NCI-H82 (cell line): ENCODE results near the gene TMTC2.

Source experiments
- DNase-seq: peaks from one replicate; lab custom pipeline; 2025; lab: John Stamatoyannopoulos, UW

TMTC2 gene

DNA sequence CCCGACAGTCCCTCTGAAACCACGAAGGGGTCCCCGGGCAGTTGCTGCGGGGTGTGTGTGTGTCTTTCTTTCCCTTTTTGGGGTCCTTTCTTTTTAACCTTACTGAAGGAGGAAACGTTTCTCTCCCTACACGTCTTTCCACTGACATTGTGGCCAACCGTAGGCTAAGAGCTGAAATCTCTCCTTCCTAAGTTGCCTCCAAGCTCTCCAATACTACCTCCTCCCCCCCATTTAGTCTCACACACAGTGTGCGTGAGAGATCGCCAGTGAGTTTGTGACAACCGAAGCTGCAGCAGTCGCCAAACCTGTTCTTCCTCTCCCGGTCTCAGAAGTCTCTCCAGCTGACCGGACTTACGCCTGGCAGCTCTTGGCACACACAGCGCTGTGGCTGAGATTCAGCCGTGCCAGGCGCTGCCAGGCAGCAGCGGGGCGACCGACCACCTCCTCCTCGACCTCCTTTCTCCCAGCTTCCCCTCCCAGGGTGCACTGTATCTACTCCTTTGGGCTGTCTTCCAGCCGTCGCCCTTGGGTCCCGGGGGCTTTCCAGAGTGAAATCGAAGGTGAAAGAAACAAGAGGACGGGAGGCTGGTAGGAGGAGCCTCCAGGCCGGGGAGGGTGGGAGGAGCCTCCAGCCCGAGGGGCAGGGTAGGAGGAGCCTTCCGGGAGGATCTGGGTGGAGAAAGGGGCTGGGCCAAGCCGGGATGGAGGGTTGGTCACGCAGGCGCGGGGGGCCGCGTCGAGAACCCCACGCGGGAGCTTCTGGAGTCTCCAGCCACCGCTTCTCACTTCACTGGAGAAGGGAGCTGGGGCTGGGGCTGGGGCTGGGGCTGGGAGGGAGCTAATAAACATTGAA is at the start of gene TMTC2:
Gene TMTC2, plus strand, starts transcription at position 739 of the 853 bp plus-strand sequence.
- peak; percentile 94 for DNase-seq

DNA sequence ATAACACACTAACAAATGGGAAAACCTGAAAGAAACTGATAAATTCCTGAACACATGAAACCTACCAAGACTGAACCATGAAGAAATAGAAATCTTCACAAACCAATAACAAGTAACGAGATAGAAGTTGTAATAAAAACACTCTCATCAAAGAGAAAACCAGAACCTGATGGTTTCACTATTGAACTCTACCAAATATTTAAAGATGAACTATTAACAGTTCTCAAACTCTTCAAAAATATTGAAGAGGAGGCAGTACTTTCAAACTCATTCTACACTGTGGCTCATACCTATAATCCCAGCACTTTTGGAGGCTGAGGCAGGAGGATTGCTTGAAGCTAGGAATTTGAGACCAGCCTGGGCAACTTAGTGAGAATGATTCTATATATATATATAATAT is 48.4 kb upstream of the TMTC2 start:
- no peak for DNase-seq

DNA sequence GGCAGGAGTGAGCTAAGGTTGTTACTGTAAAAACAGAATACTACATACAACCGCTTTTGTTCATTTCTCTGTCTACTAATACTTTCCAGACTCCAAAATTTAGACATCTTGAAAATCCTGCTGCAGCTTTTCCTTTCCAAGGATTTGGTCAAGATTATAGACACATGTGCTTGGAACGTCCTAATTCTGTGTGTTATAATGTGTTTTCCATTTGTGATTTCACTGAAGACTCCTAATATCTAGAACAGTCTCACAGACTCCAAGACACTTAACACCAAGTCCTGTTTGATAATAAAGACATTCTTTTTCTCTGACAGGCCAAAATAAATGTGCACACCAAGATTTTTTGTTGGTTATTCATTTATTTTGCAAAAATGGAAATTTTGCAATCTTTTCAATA is 41.8 kb upstream of the TMTC2 start:
- DNase-seq, result no peak

DNA sequence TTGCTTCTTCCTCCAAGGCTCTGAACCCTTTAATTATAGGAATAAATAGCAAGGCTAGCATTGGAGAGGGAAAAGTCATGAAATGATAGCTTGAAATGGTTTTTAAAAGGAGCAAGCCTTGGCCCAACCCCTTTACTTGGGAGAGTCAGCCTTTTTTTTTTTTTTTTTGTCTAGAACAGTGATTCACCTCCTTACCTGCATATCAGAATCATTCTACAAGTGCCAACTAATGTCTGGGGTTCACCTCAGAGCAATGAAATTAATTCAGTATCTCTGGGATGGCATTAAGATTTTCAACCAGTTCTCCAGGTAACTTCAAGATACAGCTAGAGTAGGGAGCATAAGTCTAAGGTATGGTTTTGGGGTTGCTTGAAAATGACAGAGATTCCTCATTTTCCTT is 41.3 kb upstream of the TMTC2 start:
- DNase-seq, result no peak

DNA sequence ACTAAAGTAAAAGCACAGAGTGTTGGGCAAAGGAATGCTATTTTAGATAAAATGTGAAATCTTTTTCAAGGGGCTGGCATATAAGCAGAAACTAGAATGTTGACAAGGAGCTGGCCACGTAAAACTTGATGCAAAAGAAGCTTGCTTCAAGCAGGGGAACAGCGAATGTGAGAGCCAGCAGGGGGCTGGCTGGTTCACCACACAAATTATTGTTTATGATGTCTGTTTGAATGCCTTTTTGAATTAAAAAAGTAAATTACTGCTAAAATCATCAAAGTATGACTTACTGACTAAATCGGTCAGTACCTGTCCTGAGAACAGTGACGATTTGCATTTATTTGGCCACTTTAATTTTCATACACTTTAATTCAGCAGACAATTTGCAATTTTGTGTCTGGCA is 38.9 kb upstream of the TMTC2 start:
- no peak for DNase-seq

DNA sequence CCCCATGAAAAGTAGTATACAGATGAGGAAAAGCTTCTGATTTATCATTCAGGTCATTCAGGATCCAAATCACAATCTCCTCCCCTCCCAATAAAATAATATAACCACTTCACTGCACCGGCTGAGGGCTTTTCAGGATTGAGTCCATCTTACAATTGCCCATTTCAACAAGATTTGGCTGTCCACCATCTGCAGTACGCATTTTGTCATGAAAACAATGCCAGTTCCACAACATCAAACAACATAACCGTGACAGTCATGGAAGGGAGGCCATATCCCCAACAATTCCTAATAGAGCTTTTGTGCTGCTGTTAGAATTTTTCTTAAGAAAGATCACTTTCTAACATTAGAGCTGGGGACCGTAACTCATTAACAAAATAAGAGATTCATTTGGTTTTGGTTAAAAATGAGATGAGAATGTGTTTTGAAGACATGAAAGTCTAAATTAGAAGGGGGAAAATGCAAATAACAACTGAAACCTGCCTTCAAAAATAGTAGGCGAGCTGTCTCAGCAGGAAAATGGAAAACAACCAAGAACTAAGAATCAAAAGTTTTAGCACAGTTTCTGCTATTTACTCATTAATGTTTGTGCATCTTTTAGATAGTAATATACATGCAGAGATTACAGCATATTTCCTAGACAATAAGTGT is 38.3 kb upstream of the TMTC2 start:
- DNase-seq, result no peak

DNA sequence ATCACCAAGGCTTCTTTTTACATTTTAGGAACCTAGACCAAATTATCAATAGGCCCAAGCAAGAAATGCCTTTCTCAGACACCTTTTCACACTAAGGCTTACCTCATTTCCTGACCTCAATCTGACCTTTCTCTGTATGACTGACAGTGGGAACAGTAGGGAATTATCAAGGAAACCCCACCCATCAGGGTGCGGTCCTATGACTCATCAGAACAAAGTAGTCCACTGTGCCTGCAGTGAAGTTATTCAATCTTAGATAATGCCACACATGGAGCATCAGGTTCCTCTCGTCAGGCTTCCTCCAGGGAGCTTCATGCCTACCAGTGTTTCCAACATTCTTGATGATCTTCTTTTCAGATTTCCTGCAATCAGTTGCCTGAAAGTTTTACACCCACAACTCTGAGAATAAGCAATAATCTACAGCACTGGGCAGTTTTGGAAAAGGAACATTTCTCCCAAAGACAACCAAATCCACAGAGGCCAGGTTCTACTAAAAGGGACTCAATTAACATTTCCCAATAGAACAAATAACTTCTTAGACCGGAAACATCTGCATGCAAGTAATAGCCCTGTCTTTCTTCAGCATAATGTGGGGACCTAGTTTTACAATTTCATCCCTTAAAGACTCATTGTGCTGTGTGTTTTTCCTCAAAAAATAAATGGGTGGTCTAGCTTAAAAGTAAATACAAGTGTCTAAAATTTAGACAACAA is 35.9 kb upstream of the TMTC2 start:
- peak; percentile 30 for DNase-seq

DNA sequence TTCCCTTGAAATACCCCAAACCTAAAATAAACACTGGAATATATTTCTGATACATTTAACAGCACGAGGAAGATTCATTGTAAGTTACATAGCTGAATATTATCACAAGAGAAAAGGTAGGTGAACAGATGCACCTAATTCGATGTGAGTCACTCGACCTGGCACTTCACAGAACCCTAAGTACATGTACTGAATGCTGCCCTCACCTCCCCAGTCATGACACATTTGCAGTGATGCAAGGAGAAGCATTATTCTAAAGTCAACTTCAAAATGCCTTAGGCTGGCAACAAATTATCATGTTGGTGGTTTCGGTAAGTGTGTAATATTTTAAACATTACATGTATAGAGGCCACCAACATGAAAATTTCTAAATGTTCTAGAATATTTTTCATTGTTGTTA is 35.2 kb upstream of the TMTC2 start:
- no peak for DNase-seq

DNA sequence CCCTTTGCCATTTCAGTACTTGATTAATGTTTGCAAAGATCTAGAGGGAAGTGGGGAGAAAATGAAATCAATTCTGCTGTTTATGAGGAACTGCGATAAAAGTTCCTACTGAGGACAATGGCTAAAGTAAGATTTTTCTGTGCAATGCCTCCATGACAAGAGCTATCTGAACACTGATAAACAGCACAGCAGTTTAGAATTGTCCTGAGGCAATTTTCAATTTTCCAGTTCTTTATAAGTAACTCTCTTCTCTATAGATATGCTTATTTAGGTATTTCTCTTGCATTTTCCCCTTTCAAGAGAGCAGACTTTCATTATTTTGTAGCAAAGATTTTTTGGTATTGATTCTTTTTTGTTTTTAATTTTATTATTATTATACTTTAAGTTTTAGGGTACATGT is 34.6 kb upstream of the TMTC2 start:
- DNase-seq, result no peak

DNA sequence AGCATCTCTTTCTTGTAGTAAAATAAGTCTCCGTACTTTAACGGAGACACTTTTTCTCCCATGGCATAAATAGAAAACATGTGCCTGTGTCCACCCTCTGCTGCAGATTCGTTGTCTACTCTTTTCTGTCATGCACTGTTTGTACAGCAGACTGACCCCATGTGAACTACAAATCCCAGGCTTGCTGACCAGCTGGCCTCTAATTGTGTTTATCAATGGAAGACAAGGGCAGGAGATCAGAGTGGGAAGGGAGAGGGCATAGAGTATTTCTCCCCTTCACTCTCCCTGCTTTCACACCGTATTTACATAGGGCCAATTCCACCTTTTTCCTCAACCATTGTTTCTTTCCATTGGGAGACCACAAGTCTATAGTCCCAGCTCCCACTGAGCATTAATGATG is 31.0 kb upstream of the TMTC2 start:
- DNase-seq, result peak; percentile 12

DNA sequence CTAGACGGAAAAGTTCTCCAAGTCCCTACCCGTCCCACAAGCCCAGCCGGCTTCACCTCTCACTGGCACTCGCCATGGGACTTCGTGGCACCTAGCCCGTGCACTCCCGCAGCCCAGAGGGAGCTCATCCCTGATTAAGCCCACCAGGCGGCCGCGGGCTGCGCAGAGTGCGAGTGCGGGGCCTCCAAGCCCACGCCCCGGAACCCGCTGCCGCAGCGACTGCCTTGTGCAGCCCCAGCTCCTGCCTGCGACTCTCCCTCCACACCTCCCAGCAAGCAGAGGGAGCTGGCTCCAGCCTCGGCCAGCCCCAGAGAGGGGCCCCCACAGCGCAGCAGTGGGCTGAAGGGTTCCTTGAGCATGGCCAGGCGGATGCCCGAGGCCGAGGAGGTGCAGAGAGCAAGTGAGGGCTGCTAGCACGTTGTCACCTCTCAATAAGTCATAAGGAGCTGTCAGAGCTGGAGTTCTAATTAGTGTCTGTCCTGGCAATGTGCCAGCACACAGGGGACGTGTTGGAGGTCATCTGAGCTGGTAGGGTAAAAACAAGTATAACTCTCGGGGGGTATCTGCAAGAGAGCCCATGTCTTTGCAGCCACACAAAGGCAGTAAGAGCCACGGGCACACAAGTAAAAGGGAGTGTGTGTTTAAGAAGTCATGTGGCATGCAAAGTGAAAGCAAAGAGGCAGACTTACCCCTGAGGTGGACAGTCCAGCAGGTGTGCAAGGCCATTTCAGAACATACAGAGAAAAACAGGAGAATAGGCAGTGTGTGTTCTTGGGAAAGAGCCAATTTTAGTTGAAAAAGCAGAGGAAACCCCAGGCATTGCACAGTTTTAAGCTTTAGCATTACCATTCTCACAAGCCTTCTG is 27.1 kb upstream of the TMTC2 start:
- DNase-seq, result no peak

DNA sequence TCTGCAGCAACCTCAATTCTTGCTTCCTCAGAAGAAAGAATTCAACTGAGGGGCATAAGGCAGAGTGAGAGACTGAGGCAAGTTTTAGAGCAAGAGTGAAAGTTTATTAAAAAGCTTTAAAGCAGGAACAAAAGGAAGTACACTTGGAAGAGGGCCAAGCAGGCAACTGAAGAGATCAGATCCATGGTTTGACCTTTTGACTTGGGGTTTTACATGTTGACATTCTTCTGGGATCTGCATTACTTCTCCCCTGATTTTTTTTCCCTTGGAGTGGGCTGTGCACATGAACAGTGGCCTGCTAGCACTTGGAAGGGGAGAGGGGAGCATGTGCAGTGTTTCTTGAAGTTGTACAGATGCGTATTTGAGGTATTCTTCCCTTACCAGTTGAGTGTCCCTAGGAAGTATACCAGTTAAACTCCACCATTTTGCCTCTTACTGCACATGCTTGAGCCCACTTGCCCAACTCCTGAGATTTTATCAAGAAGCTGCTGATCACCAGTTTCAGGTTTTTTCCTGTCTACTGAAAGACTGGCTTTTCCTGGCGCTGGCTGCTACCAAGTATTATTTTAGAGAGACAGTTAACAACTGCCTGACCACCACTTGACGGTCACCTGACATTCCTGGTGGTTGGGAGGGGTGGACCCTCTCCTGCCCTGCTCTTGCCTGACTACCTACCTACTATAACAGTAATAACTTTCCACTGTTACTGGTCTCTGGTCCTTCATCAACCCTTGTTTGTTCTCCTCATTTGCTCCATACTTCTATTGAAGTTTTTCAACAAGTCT is 26.0 kb upstream of the TMTC2 start:
- no peak for DNase-seq

DNA sequence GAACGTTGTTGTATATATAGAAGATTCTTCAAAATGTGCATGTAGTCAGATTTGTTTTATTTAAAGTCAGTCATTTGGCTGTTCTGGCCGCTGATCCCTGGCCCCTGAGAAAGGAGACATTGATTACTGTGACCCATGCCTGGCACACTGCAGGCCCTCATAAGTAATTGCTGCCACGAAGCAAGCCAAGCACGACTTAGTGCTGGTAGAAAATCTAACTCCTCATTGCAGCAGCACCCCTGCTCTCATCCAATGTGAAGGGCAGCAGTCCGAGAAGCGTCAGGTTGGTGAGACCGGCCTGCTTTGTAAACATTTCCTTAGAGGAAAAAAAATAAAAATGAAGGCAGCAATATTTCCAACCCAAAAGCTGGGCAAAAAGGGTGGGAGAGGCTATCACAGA is 22.8 kb upstream of the TMTC2 start:
- no peak for DNase-seq

DNA sequence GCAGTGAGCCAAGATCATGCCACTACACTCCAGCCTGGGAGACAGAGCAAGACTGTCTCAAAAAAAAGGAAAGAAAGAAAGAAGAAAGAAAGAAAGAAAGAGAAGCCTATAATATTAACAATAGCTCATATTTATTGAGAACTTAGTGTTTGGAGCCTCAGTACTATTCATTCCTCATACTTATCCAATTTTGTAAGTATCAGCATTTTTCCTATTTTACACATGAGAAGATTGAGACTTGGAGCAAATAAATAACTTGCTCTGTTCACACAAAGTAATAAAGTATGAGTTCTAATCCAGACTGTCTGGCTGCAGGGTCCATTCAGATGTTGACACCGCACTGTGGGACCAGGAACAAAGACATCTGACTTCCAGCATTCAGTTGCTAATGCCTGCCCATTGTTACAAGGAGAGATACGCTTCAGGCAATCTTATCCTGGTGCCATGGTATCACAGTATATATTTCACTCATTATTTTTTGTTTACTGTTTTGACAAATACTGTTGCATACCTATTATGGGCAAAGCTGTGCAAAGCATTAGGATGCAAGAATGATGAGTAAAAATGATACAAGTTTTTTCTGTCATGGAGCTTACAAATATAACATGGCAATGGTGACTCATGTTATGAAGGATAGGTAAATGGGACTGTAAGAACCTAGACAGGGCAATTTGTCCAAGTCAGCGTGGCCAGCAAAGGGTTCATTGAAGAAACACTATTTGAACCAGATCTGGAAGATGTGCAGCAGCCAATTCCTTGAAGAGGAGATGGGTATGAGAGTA is 21.4 kb upstream of the TMTC2 start:
- DNase-seq, result no peak

DNA sequence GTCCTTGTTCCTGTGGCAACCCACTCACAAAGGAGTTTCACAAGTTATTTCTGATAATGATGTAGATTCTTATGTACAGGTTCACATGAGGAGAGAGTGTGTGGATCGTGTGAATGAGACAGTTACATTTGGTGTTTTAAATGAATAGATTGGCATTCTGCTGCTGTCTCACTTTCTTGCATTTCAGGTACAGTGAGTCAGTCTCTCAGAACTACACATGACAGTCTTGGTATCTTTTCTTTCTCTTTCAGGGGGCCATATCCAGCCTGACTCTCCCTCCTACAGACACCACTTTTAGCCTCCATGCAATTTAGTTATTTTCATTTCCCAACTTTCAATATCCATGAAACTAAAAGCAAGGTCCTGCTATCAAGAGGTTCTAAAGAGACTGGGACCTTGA is 19.9 kb upstream of the TMTC2 start:
- DNase-seq, result no peak

DNA sequence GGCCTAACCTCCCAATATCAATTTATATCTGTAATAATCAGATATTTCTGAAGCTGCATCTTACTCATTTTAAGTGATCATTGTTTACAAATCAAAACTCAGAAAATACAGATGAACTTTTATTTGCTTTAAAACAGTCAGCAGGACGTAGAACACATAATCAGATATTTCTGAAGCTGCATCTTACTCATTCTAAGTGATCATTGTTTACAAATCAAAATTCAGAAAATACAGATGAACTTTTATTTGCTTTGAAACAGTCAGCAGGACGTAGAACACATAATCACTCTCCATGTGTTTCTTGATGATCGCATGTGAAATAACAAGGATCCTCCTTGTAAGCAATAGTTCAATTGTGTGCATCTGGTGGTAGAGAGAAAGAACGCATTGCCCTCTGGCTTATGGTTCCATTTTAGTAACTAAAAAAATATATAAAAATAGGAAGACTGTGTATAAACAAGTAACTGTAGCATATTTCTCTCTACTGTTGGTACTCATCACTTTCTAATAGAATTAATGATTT is 15.0 kb upstream of the TMTC2 start:
- DNase-seq, result no peak

DNA sequence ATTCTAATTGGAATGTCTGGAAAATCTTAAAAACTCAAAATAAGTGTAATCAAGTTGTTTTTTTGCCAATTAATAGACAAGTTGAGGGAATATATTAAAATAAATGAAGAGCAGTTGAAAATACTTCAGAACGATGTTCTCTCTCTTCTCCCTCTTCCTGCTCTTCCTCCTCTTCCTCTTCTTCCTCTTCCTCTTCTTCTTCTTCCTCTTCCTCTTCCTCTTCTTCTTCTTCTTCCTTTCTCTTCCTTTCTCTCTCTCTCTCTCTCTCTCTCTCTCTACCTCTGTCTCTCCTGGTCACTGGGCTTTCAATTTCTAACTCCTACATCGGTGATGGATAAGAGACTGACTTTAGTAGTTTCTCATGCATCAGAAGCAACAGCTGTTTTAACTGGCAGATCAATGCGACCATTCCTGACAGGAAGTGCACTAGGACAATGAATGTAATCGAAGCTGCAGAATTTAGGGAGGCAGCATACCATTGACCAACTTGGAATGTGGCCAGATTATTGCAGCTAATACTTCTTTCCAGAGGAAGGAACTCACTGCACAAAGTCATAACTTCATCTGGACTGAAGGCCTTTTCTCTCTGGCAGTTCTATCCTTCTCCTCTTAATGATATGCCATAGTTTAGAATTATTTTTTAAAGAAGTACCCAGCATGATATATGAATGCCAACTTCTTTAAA is 13.8 kb upstream of the TMTC2 start:
- DNase-seq, result no peak

DNA sequence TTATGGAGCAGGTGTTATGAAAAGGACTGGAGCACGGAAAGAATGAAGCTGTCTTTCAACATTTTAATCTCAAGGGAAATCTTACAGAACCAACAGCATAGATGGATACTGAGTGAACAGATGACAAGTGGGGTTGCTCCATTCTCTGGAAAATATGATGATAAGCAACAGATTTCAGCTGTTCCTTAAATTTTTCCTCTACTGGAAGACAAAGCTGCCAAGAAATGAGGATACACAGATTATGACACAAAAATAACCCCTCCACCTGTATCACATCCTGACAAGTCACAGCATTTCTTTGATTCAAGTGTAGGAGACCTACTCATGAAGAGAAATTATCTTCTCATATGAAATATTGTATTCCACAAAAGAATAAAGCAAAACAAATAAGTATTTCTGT is 13.0 kb upstream of the TMTC2 start:
- DNase-seq, result no peak

DNA sequence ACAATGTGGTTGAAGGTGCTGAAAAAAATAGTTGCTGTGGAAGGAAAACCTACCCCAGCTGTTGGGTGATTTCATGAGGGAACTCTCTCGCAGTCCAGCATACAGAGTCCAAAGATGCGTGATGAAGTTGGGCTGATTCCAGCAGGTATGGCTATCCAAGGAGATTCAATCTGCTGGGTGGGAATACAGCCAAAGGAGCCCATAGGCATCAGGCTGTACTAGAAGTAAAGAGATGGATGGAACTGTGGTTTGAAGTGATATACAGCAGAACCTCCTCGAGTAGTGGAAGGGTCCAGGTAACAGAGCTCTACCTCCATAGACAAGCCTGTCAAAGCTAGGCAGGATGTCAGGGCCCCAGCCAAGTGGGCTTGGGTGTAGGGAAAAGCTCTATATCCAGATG is 11.5 kb upstream of the TMTC2 start:
- DNase-seq, result no peak

DNA sequence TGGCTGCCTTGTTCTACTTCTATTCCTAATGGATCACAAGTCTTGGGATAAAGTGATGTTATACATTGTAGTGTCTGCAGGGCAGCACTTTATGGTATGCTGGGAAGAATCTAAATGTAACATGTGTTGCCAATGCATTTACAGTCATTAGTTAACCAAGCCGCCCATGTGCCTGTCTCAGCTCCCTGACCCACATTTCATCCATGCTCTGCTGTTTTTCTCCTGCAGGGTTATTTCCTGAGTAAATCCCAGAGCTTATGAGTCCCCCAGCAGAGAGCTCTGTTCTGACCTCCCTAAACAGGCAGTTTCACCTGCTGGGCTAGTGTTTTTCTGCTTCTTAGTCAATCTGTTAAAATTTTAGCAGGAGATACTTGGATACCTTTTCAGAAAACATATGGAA is 4.4 kb upstream of the TMTC2 start:
- peak; percentile 43 for DNase-seq
